IMR-90 (cell line): Measurements from ENCODE around the gene ZNF778. TPM values are rescaled to one million over a fixed set of nuclear protein-coding genes. Genes with fewer than 3 reads are reported as not detected.

Experiments
- ATAC-seq: fragments of 200-7000 bp; cut with Tn5 transposase; 2 replicates; pipeline ENCODE4 v1.9.1; 2020; ENCODE audit warnings: low read depth, mild to moderate bottlenecking, moderate library complexity
- BruUV-seq: library from RNA; stranded (reverse); fragments of 400-500 nt; replicated peaks from 2 replicates; lab custom pipeline; 2021; lab: Mats Ljungman, UMichigan
- CTCF ChIA-PET: fragments of 300-600 bp; formaldehyde crosslinking; extraction: SDS; loops from one replicate; lab custom pipeline; 2021; ENCODE audit warnings: antibody characterized with exemption; lab: Yijun Ruan, JAX
- POLR2A ChIA-PET: fragments of 300-600 bp; sonication (Branson Sonifier 250); formaldehyde crosslinking; loops from one replicate; lab custom pipeline; 2022; ENCODE audit warnings: antibody characterized with exemption; ENCODE audit not compliant: unreplicated experiment; lab: Charles Lee
- DNase-seq: peaks from one replicate; pipeline ENCODE4 v3.0.0; 2013
- H2AFZ ChIP-seq: replicated peaks from 2 replicates; pipeline ENCODE3; 2013; ENCODE audit warnings: low read length, mild to moderate bottlenecking; ENCODE audit not compliant: poor library complexity
- H2AK5ac ChIP-seq: 2 replicates; pipeline ENCODE4 v1.6.1; 2013; ENCODE audit warnings: low read depth, low read length, inconsistent platforms
- H2AK9ac ChIP-seq: replicated peaks from 2 replicates; pipeline ENCODE3; 2013; ENCODE audit warnings: mild to moderate bottlenecking, low read depth, low read length, moderate library complexity; ENCODE audit not compliant: poor library complexity
- H2BK120ac ChIP-seq: 2 replicates; pipeline ENCODE4 v1.6.1; 2013; ENCODE audit warnings: low read depth, low read length, inconsistent platforms
- H2BK15ac ChIP-seq: 3 replicates; pipeline ENCODE4 v1.6.1; 2013; ENCODE audit warnings: low read depth, low read length, inconsistent platforms
- H2BK20ac ChIP-seq: 2 replicates; pipeline ENCODE4 v1.6.1; 2013; ENCODE audit warnings: low read depth, mild to moderate bottlenecking, inconsistent platforms, low read length, moderate library complexity
- H2BK5ac ChIP-seq: 2 replicates; pipeline ENCODE4 v1.6.1; 2013; ENCODE audit warnings: mild to moderate bottlenecking, low read depth, low read length, inconsistent platforms; ENCODE audit not compliant: poor library complexity, severe bottlenecking
- H3K14ac ChIP-seq: replicated peaks from 2 replicates; pipeline ENCODE4 v1.6.1; 2013; ENCODE audit warnings: low read depth, low read length, inconsistent platforms
- H3K18ac ChIP-seq: 2 replicates; pipeline ENCODE4 v1.6.1; 2013; ENCODE audit warnings: low read depth, low read length, control low read depth
- H3K23ac ChIP-seq: 2 replicates; pipeline ENCODE4 v1.6.1; 2013; ENCODE audit warnings: low read depth, low read length, inconsistent platforms
- H3K27ac ChIP-seq: 2 replicates; pipeline ENCODE4 v1.5.1; 2013; ENCODE audit warnings: mild to moderate bottlenecking, control low read depth, low read length; ENCODE audit not compliant: insufficient read depth
- H3K27me3 ChIP-seq: 2 replicates; pipeline ENCODE4 v1.6.1; 2013; ENCODE audit warnings: low read length; ENCODE audit not compliant: control insufficient read depth, insufficient read depth
- H3K36me3 ChIP-seq: 2 replicates; pipeline ENCODE4 v1.6.1; 2013; ENCODE audit warnings: low read length, mixed read lengths; ENCODE audit not compliant: control insufficient read depth, insufficient read depth
- H3K4ac ChIP-seq: 2 replicates; pipeline ENCODE4 v1.6.1; 2013; ENCODE audit warnings: low read depth, low read length, inconsistent platforms
- H3K4me1 ChIP-seq: 2 replicates; pipeline ENCODE4 v1.6.1; 2013; ENCODE audit warnings: low read length, mixed read lengths; ENCODE audit not compliant: control insufficient read depth, insufficient read depth
- H3K4me2 ChIP-seq: 2 replicates; pipeline ENCODE4 v1.6.1; 2013; ENCODE audit warnings: low read depth, mild to moderate bottlenecking, control low read depth, low read length, moderate library complexity
- H3K4me3 ChIP-seq: 2 replicates; pipeline ENCODE4 v1.5.1; 2013; ENCODE audit warnings: low read depth, mild to moderate bottlenecking, control low read depth, low read length, moderate library complexity; ENCODE audit not compliant: insufficient read depth
- H3K56ac ChIP-seq: 2 replicates; pipeline ENCODE4 v1.6.1; 2013; ENCODE audit warnings: low read length, inconsistent platforms; ENCODE audit not compliant: insufficient read depth; ENCODE audit errors: extremely low read depth
- H3K79me1 ChIP-seq, 2 experiments: 2 replicates each; pipeline ENCODE4 v1.6.1; 2013; ENCODE audit warnings: low read length in 2 of 2, inconsistent platforms in 1 of 2, low read depth in 1 of 2
- H3K9ac ChIP-seq: 2 replicates; pipeline ENCODE4 v1.6.1; 2013; ENCODE audit warnings: low read depth, low read length, control low read depth
- H3K9me1 ChIP-seq: 2 replicates; pipeline ENCODE4 v1.6.1; 2013; ENCODE audit warnings: low read length, inconsistent platforms; ENCODE audit not compliant: insufficient read depth
- H3K9me3 ChIP-seq: 2 replicates; pipeline ENCODE4 v1.6.1; 2013; ENCODE audit warnings: low read length; ENCODE audit not compliant: control insufficient read depth, insufficient read depth
- H4K20me1 ChIP-seq: 2 replicates; pipeline ENCODE4 v1.6.1; 2013; ENCODE audit warnings: low read length, inconsistent platforms; ENCODE audit not compliant: insufficient read depth
- H4K5ac ChIP-seq: 2 replicates; pipeline ENCODE4 v1.6.1; 2013; ENCODE audit warnings: mild to moderate bottlenecking, low read depth, low read length, control low read depth
- H4K8ac ChIP-seq, 2 experiments: 2 replicates each; pipeline ENCODE4 v1.6.1; 2013; ENCODE audit warnings: low read depth in 2 of 2, low read length in 2 of 2, control low read depth in 1 of 2, inconsistent platforms in 1 of 2
- H4K91ac ChIP-seq: 2 replicates; pipeline ENCODE4 v1.6.1; 2013; ENCODE audit warnings: low read depth, low read length, inconsistent platforms; ENCODE audit not compliant: insufficient read depth
- MAFK ChIP-seq: IDR thresholded peaks from 2 replicates; pipeline ENCODE4 v1.6.1; 2012; ENCODE audit warnings: low read depth, low read length, improper control_type of control experiment
- MAZ ChIP-seq: IDR thresholded peaks from 2 replicates; pipeline ENCODE4 v1.6.1; 2012; ENCODE audit warnings: low read depth, mild to moderate bottlenecking, low read length, improper control_type of control experiment, moderate library complexity, borderline replicate concordance
- RAD21 ChIP-seq: IDR thresholded peaks from 2 replicates; pipeline ENCODE4 v1.6.1; 2012; ENCODE audit warnings: low read length, improper control_type of control experiment
- WGBS, 2 experiments: methylation state at CpG; one replicate each; pipeline versions ENCODE4 v1.1.5 to v1.1.7; 2013; ENCODE audit warnings: missing lambda C conversion rate in 2 of 2; ENCODE audit not compliant: insufficient read length in 1 of 2; ENCODE audit errors: extremely low coverage in 2 of 2; 5-methylcytosine and 5-hydroxymethylcytosine counted together
- dilution Hi-C: fragments of 300-500 bp; cut with HindIII; formaldehyde crosslinking; loops from one replicate; pipeline ENCODE4 v1.14.3; 2018; ENCODE audit warnings: low sequenced_read_pairs; ENCODE audit not compliant: unreplicated experiment
- in situ Hi-C: fragments of 300-500 bp; cut with MboI; formaldehyde crosslinking; loops from 3 replicates; pipeline ENCODE4 v1.14.3; 2019; ENCODE audit warnings: low sequenced_read_pairs, inconsistent platforms, mixed read lengths
- intact Hi-C: fragments of 100-400 bp; cut with micrococcal nuclease; formaldehyde crosslinking; loops from 2 replicates; pipeline ENCODE4 v1.10.0; 2022
- polyA plus RNA-seq, 3 experiments: library from polyadenylated mRNA; depleted of rRNA; stranded (reverse); fragments of >200 nt; gene quantifications; 2 replicates each; pipeline ENCODE4 v1.2.3, GENCODE V29; 2012; ENCODE audit warnings: low replicate concordance in 1 of 3
- total RNA-seq: library from RNA; depleted of rRNA; stranded (reverse); fragments of >200 nt; gene quantifications from 2 replicates; pipeline ENCODE4 v1.2.3, GENCODE V29; 2012
- TF ChIP-seq, protein P1 (sequence below): fragments of 150-350 bp; IDR thresholded peaks from 2 replicates; pipeline ENCODE4 v1.6.1; 2016; ENCODE audit warnings: low read depth, mild to moderate bottlenecking, low read length, moderate library complexity, borderline replicate concordance
- TF ChIP-seq, protein P2 (sequence below): fragments of 150-350 bp; IDR thresholded peaks from 2 replicates; pipeline ENCODE4 v1.6.1; 2017; ENCODE audit warnings: mild to moderate bottlenecking, antibody characterized with exemption, low read length, low read depth
- TF ChIP-seq, protein P3 (sequence below): conservative IDR thresholded peaks from 2 replicates; pipeline ENCODE4 v1.5.1; 2012; ENCODE audit warnings: mild to moderate bottlenecking, low read depth, low read length, improper control_type of control experiment

The ZNF778 gene
- total and polyA plus RNA-seq, 2 of the 4 experiments (the other 2 are of a cell fraction): 5.6 to 9.9 TPM

DNA sequence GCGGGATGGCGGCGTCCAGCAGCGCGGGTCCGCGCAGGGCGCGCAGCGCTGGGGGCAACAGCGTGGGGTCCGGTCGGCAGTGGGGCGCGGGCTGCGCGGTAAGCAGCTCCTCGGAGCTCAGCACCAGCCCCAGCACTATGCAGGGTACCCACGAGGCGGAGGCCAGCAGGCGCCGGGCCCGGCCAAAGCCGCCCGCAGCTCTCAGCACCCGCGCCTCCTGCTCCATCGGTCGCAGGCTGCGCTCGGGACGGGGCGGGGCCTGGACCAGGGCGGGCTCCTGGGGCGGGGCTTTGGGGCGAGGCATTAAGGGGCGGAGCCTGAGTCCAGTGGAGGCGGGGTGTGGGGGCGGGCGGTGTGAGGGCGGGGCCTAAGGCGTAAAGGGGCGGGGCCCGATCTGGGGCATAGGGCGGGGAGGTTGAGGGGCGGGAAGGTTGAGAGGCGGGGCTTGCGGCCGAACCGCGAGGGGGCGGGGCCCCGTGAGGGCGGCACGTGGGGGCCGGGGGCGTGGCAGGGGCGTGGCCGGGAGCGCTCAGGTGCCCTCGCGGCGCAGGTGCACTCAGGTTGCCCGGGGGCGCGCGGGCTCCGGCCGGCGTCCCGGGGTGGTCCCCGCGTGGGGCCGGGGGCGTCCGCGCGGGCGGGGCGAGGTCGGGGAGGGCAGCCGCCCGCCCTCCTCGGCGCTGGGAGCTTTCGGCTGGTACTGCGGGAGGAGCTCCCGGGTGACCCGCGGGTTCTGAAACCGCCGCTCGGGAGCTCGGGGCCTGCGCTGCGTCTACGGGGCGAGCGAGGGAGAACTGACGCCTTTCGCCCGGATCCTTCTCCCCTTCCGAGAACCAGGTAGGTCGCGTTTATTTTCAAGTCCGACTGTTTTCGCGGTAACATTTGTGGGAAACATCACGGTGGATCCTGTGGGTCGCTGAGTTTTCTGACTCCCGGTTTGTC is 15.8 kb upstream of the ZNF778 start:
- H3K4me2 ChIP-seq: peak overlapping the region; percentile 97
- no peaks in the 10 kb centered on the region for H3K79me1 ChIP-seq
- H3K9me3 ChIP-seq: peaks cover 8% of the 10 kb centered on the region
- no peak overlapping the region for H3K9ac ChIP-seq
- H2AFZ ChIP-seq: peak overlapping the region; percentile 90
- no peaks in the 10 kb centered on the region for H3K36me3 ChIP-seq
- dilution Hi-C loops: no loop called here
- H3K27me3 ChIP-seq: peaks cover 37% of the 10 kb centered on the region
- peak; percentile 98 for ATAC-seq
- H3K56ac ChIP-seq: no peak overlapping the region
- POLR2A ChIA-PET: no interaction called here
- H4K5ac ChIP-seq: no peak overlapping the region
- no peak overlapping the region for H3K23ac ChIP-seq
- in situ Hi-C loops: no loop called here
- H3K4me3 ChIP-seq: peak overlapping the region; percentile 76
- H3K4ac ChIP-seq: no peak overlapping the region
- DNase-seq: peak; percentile 66
- no TSS peak for BruUV-seq
- CTCF ChIA-PET: no interaction called here
- no peak overlapping the region for H4K8ac ChIP-seq
- H4K91ac ChIP-seq: no peak overlapping the region
- TF ChIP-seq, protein P1, sequence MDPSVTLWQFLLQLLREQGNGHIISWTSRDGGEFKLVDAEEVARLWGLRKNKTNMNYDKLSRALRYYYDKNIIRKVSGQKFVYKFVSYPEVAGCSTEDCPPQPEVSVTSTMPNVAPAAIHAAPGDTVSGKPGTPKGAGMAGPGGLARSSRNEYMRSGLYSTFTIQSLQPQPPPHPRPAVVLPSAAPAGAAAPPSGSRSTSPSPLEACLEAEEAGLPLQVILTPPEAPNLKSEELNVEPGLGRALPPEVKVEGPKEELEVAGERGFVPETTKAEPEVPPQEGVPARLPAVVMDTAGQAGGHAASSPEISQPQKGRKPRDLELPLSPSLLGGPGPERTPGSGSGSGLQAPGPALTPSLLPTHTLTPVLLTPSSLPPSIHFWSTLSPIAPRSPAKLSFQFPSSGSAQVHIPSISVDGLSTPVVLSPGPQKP: no peak
- TF ChIP-seq, protein P2, sequence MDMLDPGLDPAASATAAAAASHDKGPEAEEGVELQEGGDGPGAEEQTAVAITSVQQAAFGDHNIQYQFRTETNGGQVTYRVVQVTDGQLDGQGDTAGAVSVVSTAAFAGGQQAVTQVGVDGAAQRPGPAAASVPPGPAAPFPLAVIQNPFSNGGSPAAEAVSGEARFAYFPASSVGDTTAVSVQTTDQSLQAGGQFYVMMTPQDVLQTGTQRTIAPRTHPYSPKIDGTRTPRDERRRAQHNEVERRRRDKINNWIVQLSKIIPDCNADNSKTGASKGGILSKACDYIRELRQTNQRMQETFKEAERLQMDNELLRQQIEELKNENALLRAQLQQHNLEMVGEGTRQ: peak; percentile 79
- TF ChIP-seq, protein P3, sequence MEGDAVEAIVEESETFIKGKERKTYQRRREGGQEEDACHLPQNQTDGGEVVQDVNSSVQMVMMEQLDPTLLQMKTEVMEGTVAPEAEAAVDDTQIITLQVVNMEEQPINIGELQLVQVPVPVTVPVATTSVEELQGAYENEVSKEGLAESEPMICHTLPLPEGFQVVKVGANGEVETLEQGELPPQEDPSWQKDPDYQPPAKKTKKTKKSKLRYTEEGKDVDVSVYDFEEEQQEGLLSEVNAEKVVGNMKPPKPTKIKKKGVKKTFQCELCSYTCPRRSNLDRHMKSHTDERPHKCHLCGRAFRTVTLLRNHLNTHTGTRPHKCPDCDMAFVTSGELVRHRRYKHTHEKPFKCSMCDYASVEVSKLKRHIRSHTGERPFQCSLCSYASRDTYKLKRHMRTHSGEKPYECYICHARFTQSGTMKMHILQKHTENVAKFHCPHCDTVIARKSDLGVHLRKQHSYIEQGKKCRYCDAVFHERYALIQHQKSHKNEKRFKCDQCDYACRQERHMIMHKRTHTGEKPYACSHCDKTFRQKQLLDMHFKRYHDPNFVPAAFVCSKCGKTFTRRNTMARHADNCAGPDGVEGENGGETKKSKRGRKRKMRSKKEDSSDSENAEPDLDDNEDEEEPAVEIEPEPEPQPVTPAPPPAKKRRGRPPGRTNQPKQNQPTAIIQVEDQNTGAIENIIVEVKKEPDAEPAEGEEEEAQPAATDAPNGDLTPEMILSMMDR: no peak
- TF ChIP-seq RAD21: no peak
- no peak for TF ChIP-seq MAFK
- TF ChIP-seq MAZ: no peak; the same call in 1 of the 2 replicates
- peak overlapping the region; percentile 52 for H2AK9ac ChIP-seq
- no peak overlapping the region for H2AK5ac ChIP-seq
- no peak overlapping the region for H3K14ac ChIP-seq
- 2% methylated on average over 41 of the region's 111 CpGs; no CpG with 5 or more reads in 1 of the 2 experiments for WGBS, 2 experiments
- intact Hi-C loops: no loop called here
- H3K27ac ChIP-seq: no peak overlapping the region
- no peak overlapping the region for H2BK15ac ChIP-seq
- no peak overlapping the region for H3K18ac ChIP-seq
- H2BK120ac ChIP-seq: no peak overlapping the region
- H2BK5ac ChIP-seq: no peak overlapping the region
- peaks cover 7% of the 10 kb centered on the region; the same call in 1 of the 2 replicates for H4K20me1 ChIP-seq
- peaks cover 7% of the 10 kb centered on the region for H3K4me1 ChIP-seq
- no peak overlapping the region for H2BK20ac ChIP-seq
- no peaks in the 10 kb centered on the region for H3K9me1 ChIP-seq
